K562 (cell line): ENCODE measurements around the gene SLC8A2. TPM values are rescaled to one million over a fixed set of nuclear protein-coding genes. Genes with fewer than 3 reads are reported as not detected.

Experiments used
- BRF1 ChIP-seq: IDR thresholded peaks from 3 replicates; pipeline ENCODE4 v1.6.1; 2011; ENCODE audit warnings: borderline replicate concordance, mild to moderate bottlenecking; ENCODE audit not compliant: insufficient read length; ENCODE audit errors: extremely low read depth
- polyA plus RNA-seq, 8 experiments: library from polyadenylated mRNA; depleted of rRNA in 4 of 8; stranded (reverse) in 5 of 8; unstranded in 3 of 8; fragments of >200 nt; fragmentation: Nextera tagmentation in 2 of 8; fragmentation: Illumina TruSeq in 1 of 8; extraction: Ambion mirVana in 2 of 8; extraction: Trizol in 1 of 8; gene quantifications; 2 replicates each; pipeline versions ENCODE4 v1.2.1 to v1.2.3, GENCODE V29; 2011 to 2014; ENCODE audit warnings: inconsistent platforms in 1 of 8, missing spikeins in 1 of 8
- total RNA-seq, 7 experiments: library from RNA; depleted of rRNA in 6 of 7; stranded (reverse); fragments of >200 nt in 6 of 7; fragmentation: Illumina TruSeq in 2 of 7; extraction: Trizol in 2 of 7; gene quantifications; 2 replicates each; pipeline versions ENCODE4 v1.2.1 to v1.2.3, GENCODE V29; 2011 to 2021; ENCODE audit warnings: low replicate concordance in 1 of 7
- TF ChIP-seq, protein P1 (sequence below): fragments of 450-650 bp; formaldehyde crosslinking; IDR thresholded peaks from 2 replicates; pipeline ENCODE4 v1.4.0; 2022; ENCODE audit warnings: missing genetic modification characterization
- TF ChIP-seq, protein P2 (sequence below), 2 experiments: fragments of 450-650 bp; IDR thresholded peaks; 2 replicates each; pipeline ENCODE4 v1.6.1; 2016; ENCODE audit warnings: mild to moderate bottlenecking in 2 of 2, borderline replicate concordance in 1 of 2, low read depth in 1 of 2, moderate library complexity in 1 of 2
- TF ChIP-seq, protein P3 (sequence below): fragments of 450-650 bp; IDR thresholded peaks from 2 replicates; pipeline ENCODE4 v1.6.1; 2016; ENCODE audit warnings: missing biosample characterization, missing genetic modification characterization

Gene SLC8A2
- total and polyA plus RNA-seq, 9 of the 15 experiments (the other 6 are each of a cell fraction or from before 2014, with no cell fraction given), result 0.07 to 0.66 (median 0.24) TPM; not detected in 3

- TF ChIP-seq, protein P1, sequence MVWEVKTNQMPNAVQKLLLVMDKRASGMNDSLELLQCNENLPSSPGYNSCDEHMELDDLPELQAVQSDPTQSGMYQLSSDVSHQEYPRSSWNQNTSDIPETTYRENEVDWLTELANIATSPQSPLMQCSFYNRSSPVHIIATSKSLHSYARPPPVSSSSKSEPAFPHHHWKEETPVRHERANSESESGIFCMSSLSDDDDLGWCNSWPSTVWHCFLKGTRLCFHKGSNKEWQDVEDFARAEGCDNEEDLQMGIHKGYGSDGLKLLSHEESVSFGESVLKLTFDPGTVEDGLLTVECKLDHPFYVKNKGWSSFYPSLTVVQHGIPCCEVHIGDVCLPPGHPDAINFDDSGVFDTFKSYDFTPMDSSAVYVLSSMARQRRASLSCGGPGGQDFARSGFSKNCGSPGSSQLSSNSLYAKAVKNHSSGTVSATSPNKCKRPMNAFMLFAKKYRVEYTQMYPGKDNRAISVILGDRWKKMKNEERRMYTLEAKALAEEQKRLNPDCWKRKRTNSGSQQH (CRISPR knock-in tag), result no peak
- TF ChIP-seq, protein P2, sequence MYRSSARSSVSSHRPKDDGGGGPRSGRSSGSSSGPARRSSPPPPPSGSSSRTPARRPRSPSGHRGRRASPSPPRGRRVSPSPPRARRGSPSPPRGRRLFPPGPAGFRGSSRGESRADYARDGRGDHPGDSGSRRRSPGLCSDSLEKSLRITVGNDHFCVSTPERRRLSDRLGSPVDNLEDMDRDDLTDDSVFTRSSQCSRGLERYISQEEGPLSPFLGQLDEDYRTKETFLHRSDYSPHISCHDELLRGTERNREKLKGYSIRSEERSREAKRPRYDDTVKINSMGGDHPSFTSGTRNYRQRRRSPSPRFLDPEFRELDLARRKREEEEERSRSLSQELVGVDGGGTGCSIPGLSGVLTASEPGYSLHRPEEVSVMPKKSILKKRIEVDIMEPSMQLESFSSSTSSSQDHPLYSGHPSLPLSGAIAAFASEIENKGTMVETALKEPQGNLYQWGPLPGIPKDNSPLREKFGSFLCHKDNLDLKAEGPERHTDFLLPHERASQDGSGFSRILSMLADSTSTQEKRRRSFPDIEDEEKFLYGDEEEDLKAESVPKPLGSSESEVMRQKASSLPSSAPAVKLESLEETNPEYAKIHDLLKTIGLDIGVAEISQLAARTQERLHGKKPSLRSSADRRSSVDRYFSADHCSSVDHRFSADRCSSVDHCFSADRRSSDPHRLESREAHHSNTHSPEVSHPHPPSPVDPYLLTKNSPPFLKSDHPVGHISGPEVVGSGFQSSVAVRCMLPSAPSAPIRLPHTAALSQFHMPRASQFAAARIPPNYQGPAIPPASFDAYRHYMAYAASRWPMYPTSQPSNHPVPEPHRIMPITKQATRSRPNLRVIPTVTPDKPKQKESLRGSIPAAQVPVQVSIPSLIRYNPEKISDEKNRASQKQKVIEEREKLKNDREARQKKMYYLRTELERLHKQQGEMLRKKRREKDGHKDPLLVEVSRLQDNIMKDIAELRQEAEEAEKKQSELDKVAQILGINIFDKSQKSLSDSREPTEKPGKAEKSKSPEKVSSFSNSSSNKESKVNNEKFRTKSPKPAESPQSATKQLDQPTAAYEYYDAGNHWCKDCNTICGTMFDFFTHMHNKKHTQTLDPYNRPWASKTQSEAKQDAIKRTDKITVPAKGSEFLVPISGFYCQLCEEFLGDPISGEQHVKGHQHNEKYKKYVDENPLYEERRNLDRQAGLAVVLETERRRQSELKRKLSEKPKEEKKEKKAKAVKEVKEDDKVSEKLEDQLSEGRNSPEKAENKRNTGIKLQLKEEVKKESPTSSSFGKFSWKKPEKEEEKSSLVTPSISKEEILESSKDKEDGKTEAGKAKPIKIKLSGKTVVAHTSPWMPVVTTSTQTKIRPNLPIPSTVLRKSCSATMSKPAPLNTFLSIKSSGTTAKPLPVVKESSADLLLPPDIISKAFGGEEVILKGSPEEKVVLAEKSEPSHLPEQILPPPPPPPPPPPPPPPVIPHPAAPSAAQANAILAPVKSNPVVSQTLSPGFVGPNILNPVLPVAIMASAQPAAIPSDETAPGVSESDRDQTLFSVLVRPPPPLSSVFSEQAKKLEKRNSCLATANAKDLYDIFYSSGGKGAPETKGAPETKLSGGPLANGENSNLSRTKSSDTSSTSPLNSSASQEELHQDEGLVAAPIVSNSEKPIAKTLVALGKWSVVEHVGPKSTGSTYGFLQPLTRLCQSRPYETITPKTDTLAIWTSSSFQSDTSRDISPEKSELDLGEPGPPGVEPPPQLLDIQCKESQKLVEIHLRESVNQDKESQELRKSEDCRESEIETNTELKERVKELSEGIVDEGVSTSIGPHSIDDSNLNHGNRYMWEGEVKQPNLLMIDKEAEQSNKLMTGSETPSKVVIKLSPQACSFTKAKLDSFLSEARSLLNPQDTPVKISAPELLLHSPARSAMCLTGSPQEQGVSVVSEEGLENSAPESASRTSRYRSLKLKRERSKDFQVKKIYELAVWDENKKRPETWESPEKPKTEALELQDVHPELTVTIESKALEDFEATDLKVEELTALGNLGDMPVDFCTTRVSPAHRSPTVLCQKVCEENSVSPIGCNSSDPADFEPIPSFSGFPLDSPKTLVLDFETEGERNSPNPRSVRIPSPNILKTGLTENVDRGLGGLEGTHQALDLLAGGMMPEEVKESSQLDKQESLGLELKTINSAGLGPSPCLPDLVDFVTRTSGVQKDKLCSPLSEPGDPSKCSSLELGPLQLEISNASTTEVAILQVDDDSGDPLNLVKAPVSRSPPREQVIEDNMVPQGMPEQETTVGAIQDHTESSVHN (IDR thresholded peaks at IDR 0.05; ENCODE audit: borderline replicate concordance in 1 of 2, low read depth in 1 of 2), result no peak
- TF ChIP-seq, protein P3, sequence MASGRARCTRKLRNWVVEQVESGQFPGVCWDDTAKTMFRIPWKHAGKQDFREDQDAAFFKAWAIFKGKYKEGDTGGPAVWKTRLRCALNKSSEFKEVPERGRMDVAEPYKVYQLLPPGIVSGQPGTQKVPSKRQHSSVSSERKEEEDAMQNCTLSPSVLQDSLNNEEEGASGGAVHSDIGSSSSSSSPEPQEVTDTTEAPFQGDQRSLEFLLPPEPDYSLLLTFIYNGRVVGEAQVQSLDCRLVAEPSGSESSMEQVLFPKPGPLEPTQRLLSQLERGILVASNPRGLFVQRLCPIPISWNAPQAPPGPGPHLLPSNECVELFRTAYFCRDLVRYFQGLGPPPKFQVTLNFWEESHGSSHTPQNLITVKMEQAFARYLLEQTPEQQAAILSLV (tag), result no peak
- no peak for TF ChIP-seq BRF1
Measured at GRCh38 chr19:47411101-47411500, 60.6 kb downstream of the SLC8A2 start (continued).
